ENCODE data around the gene THSD7A.

THSD7A gene

GRCh38 chr7:11587048-11587447, 244.9 kb downstream of the THSD7A start:
- H3K79me2 ChIP-seq (ENCODE audit: low read length) = no peaks in the 10 kb centered on the region
- no peaks in the 10 kb centered on the region for H3K4me1 ChIP-seq (ENCODE audit: low read length)
- no peaks in the 10 kb centered on the region for H3F3A ChIP-seq (ENCODE audit: insufficient read depth, low read length)
- H4K20me1 ChIP-seq (ENCODE audit: insufficient read depth, low read length) = no peaks in the 10 kb centered on the region
- no peaks in the 10 kb centered on the region for H3K27me3 ChIP-seq (replicated peaks; ENCODE audit: insufficient read depth, low read length)
- no peak overlapping the region for H3K4me2 ChIP-seq (ENCODE audit: low read depth, low read length)
- H3K27ac ChIP-seq (ENCODE audit: low read length) = no peak overlapping the region
- no peak overlapping the region for H2AFZ ChIP-seq (ENCODE audit: low read length)
- no peak overlapping the region for H3K4me3 ChIP-seq (ENCODE audit: low read length)
- H3K36me3 ChIP-seq (replicated peaks; ENCODE audit: insufficient read depth, low read length) = no peaks in the 10 kb centered on the region
- no peak overlapping the region for H3K9ac ChIP-seq (ENCODE audit: low read length)
- H3K9me2 ChIP-seq (replicated peaks; ENCODE audit: insufficient read depth, low read length) = no peaks in the 10 kb centered on the region
- DNase-seq = no peak
- H3K9me3 ChIP-seq (replicated peaks; ENCODE audit: insufficient read depth, low read length) = no peaks in the 10 kb centered on the region
- TF ChIP-seq CTCF (IDR thresholded peaks at IDR 0.05; ENCODE audit: low read length) (no peak), EZH2 (optimal IDR thresholded peaks at IDR 0.05; ENCODE audit: low read depth, low read length) (no peak), EZH2phosphoT487 (IDR thresholded peaks at IDR 0.05; ENCODE audit: low read length) (no peak)

DNA sequence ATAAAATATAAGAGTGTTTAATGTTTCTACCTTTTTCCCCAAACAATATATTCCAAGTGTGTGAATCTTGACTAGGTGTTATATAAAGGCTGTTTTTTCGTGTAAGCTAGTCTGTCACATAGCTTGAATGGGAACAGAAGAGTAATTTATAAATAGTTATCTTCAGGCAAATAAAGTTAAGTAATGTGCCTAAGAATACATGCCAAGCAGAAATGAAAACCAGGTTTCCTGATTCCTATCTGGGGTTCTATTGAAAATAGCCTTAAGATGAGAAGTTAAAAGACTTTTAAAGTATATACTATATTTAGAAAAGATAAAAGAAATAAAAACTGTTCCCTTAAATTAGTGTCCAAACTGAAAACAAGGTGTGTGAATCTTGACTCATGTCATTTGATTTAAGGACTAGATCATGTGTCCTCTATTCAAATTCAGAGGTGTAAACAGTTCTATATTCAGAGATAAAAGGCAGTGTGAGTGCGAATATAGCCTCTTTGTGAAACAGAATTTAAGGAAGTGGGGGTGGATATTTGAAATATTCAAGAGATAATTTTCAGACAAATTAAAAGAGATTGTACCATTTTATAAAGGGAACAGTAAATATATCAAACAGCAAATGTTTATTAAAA, 247.5 kb downstream of the THSD7A start:
- Histone ChIP-seq H3K9ac (ENCODE audit: low read length) (no peak overlapping the region), H3K36me3 (replicated peaks; ENCODE audit: insufficient read depth, low read length) (no peaks in the 10 kb centered on the region), H2AFZ (ENCODE audit: low read length) (no peak overlapping the region), H3K27ac (ENCODE audit: low read length) (no peak overlapping the region), H3K9me3 (replicated peaks; ENCODE audit: insufficient read depth, low read length) (no peaks in the 10 kb centered on the region), H3K4me3 (ENCODE audit: low read length) (no peak overlapping the region), H3K9me2 (replicated peaks; ENCODE audit: insufficient read depth, low read length) (no peaks in the 10 kb centered on the region), H3F3A (ENCODE audit: insufficient read depth, low read length) (no peaks in the 10 kb centered on the region), H3K4me1 (ENCODE audit: low read length) (no peaks in the 10 kb centered on the region), H3K79me2 (ENCODE audit: low read length) (no peaks in the 10 kb centered on the region), H3K27me3 (replicated peaks; ENCODE audit: insufficient read depth, low read length) (no peaks in the 10 kb centered on the region), H4K20me1 (ENCODE audit: insufficient read depth, low read length) (no peaks in the 10 kb centered on the region), H3K4me2 (ENCODE audit: low read depth, low read length) (no peak overlapping the region)
- no peak for TF ChIP-seq EZH2 (optimal IDR thresholded peaks at IDR 0.05; ENCODE audit: low read depth, low read length)
- TF ChIP-seq EZH2phosphoT487 (IDR thresholded peaks at IDR 0.05; ENCODE audit: low read length) = no peak
- TF ChIP-seq CTCF (IDR thresholded peaks at IDR 0.05; ENCODE audit: low read length) = no peak
- DNase-seq = no peak

DNA sequence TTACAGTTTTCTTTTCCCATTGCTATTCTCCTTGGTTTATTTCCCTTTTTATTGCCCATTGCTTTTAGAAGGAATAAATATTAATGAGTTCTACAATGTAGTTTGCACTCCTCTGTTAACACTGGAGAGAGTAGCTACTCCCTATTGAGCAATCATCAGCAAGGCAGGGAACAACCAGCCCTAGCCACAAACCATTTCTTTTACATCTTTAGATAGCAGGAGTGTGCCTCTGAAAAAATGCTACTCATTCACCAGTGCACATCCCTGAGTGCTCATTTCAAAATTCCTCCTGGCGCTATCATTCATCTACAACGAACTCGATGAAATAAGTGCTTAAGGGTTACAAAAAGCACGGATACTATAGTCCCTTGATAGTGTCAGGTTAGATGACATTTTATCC, 252.9 kb downstream of the THSD7A start:
- Histone ChIP-seq H3K9me2 (replicated peaks; ENCODE audit: insufficient read depth, low read length) (no peaks in the 10 kb centered on the region), H3K4me3 (ENCODE audit: low read length) (no peak overlapping the region), H3K4me1 (ENCODE audit: low read length) (no peaks in the 10 kb centered on the region), H3K27me3 (replicated peaks; ENCODE audit: insufficient read depth, low read length) (no peaks in the 10 kb centered on the region), H3K36me3 (replicated peaks; ENCODE audit: insufficient read depth, low read length) (no peaks in the 10 kb centered on the region), H3K9me3 (replicated peaks; ENCODE audit: insufficient read depth, low read length) (no peaks in the 10 kb centered on the region), H3K27ac (ENCODE audit: low read length) (no peak overlapping the region), H3K4me2 (ENCODE audit: low read depth, low read length) (no peak overlapping the region), H4K20me1 (ENCODE audit: insufficient read depth, low read length) (no peaks in the 10 kb centered on the region), H3K79me2 (ENCODE audit: low read length) (no peaks in the 10 kb centered on the region), H3K9ac (ENCODE audit: low read length) (no peak overlapping the region), H3F3A (ENCODE audit: insufficient read depth, low read length) (no peaks in the 10 kb centered on the region), H2AFZ (ENCODE audit: low read length) (no peak overlapping the region)
- TF ChIP-seq EZH2phosphoT487 (IDR thresholded peaks at IDR 0.05; ENCODE audit: low read length) (no peak), CTCF (IDR thresholded peaks at IDR 0.05; ENCODE audit: low read length) (no peak), EZH2 (optimal IDR thresholded peaks at IDR 0.05; ENCODE audit: low read depth, low read length) (no peak)
- no peak for DNase-seq
